ENCODE results near the gene PDZRN3. TPM values are rescaled to one million over a fixed set of nuclear protein-coding genes. Genes with fewer than 3 reads are reported as not detected.
A peak's percentile ranks its signal among the peaks of the same experiment; 100 is the strongest.

Gene PDZRN3
- total RNA-seq, 2 experiments from 2014 or later: not detected

DNA sequence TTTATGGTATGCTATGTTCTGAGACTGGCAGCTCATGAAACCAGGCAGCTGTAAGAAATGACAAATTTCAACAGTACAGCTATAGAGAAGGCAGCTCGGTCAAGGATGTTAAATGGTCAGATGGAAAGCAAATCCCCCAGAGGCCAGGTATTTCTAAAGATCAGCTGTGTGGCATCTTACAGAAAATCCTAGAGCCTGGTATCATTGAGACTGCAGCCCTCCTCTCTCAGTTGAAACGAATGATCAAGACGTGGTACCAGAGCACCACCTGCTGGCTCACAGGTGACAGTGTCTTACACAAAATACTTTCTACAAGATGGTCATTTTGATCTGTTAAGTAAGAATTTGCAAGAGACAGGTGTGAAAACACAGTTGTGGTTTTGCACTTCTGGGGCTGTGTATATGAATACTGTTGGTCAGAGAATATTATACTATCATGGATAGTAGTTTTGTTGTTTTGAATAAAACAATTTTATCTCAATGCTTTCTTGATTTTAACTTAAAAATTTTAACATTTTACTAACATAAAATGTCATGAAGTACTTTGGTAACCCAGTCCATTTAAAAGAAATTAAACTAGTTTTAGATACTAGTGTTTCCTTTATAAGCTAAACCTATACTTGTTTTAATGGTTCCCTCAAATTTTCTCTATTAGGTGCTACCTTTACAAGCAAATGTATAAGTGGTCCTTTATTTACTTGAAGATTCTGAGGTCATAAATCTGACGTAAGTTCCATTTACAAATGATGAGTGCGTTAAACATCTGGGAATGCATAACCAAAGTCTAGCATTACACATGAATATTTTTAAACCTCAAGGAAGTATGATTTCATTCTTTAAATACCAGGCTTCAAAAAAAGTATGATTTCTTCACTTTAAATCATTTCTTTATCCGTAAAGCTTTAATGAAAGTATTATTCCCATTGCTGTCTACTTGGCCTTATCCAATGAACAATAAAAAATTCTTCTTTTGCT is 121.8 kb downstream of the PDZRN3 start:
- H3K27ac Mint-ChIP-seq: no peak overlapping the region
- no peak overlapping the region for H3K4me3 Mint-ChIP-seq
- POLR2A ChIA-PET: no interaction called here
- H3K36me3 Mint-ChIP-seq: no peaks in the 10 kb centered on the region
- DNase-seq: peak; percentile 66
- CTCF ChIA-PET: interaction anchor here (0.5 to 5.5 kb wide), 16 partner anchors 8 to 1773 kb away, joined by 3 to 44 read pairs (median 4); no protein-coding TSS in a partner anchor
- H3K9me3 Mint-ChIP-seq: no peaks in the 10 kb centered on the region
- H3K4me1 Mint-ChIP-seq (ENCODE audit: low read depth): no peaks in the 10 kb centered on the region
- peaks cover 3% of the 10 kb centered on the region for H3K27me3 Mint-ChIP-seq
- intact Hi-C loops (cut with micrococcal nuclease): loop anchor here (1.0 kb wide), 2 partner anchors 71 to 402 kb away; no protein-coding TSS in a partner anchor

DNA sequence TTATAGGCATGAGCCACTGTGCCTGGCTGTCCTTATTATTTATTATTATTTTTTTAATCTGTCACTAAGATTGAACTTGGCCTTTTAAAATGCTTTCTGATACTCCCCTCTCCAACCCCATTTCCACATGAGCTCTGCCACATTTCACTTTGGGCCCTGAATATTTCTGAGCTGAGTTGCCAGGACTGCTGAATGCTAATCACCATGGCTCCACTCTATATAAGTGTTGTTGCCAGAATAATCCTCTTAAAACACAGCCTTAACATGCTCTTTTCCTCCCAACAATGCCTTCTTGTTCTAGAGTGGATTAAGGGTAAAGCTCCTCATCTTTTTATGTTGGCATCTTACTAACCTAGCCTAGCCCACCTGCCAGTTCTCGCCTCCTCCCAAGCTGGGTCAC is 124.4 kb downstream of the PDZRN3 start:
- POLR2A ChIA-PET: no interaction called here
- Mint-ChIP-seq H3K36me3 (no peaks in the 10 kb centered on the region), H3K9me3 (no peaks in the 10 kb centered on the region), H3K27ac (no peak overlapping the region), H3K27me3 (peaks cover 3% of the 10 kb centered on the region), H3K4me3 (no peak overlapping the region), H3K4me1 (ENCODE audit: low read depth) (no peaks in the 10 kb centered on the region)
- intact Hi-C loops (cut with micrococcal nuclease): no loop called here
- no peak for DNase-seq
- CTCF ChIA-PET: interaction anchor here (0.6 to 5.5 kb wide), 3 partner anchors 14 to 503 kb away, joined by 3 to 44 read pairs (median 3); no protein-coding TSS in a partner anchor

DNA sequence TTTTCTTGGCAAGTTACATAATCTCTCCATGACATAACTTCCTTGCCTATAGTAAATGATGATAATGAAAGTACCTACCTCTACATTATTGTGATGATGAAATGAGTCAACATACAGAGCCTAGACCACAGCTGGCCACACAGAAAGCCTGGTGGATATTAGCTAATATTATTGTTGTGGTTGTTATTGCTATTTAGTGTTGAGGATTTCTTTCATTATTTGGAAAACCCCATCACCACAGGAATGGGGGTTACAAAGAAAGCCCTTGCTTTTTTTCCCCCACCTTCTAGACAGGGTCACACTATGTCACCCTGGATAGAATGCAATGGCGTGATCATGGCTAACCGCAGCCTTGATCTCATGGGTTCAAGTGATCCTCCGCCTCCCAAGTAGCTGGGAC is 125.0 kb downstream of the PDZRN3 start:
- ChIA-PET CTCF (interaction anchor here (5.5 kb wide), 1 partner anchor 399 kb away, joined by 44 read pairs; no protein-coding TSS in a partner anchor), POLR2A (no interaction called here)
- no peak for DNase-seq
- Mint-ChIP-seq H3K9me3 (no peaks in the 10 kb centered on the region), H3K36me3 (no peaks in the 10 kb centered on the region), H3K4me3 (no peak overlapping the region), H3K27me3 (peaks cover 3% of the 10 kb centered on the region), H3K27ac (no peak overlapping the region), H3K4me1 (ENCODE audit: low read depth) (no peaks in the 10 kb centered on the region)
- intact Hi-C loops (cut with micrococcal nuclease): no loop called here

DNA sequence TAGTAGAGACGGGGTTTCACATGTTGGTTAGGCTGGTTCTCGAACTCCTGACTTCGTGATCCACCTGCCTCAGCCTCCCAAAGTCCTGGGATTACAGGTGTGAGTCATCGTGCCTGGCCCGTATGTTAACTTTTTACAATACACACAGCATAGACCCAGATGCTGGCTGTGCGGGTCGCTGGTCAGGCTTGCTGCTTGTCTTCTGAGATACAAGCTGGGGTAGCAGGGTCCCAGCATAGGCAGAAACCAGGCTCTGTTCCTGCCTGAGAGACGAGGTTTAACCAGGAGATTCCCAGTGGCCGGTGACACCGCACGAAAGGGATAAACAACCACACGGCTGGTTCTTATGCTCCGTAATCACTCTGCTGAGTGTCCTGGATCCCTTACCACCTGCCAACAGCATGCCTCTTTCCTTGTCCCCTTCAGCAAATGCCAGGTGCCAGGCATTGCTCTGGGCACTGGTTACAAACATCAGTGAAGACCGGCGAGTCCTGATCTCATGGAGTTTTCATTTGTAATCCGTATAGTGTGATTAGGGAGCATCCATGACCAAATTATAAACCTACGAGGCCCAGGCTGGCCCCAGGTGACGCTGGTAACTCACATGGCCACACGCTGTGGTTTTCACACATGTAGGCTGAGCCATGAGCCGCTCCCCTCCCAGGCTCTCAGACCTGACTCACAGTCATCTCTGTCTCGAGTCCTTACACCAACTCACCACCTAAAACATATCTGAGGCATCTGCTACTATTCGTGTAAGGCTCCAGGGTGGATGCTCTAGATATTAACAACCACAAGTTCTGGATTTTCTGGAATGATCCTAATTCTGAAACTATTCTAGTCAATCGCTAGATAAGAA is 125.7 kb downstream of the PDZRN3 start:
- no peak overlapping the region for H3K4me3 Mint-ChIP-seq
- ChIA-PET CTCF (interaction anchor here (5.5 kb wide), 1 partner anchor 398 kb away, joined by 44 read pairs; no protein-coding TSS in a partner anchor), POLR2A (no interaction called here)
- H3K27me3 Mint-ChIP-seq: peaks cover 3% of the 10 kb centered on the region
- H3K27ac Mint-ChIP-seq: no peak overlapping the region
- H3K4me1 Mint-ChIP-seq (ENCODE audit: low read depth): no peaks in the 10 kb centered on the region
- no peaks in the 10 kb centered on the region for H3K36me3 Mint-ChIP-seq
- DNase-seq: peak; percentile 22
- no peaks in the 10 kb centered on the region for H3K9me3 Mint-ChIP-seq
- intact Hi-C loops (cut with micrococcal nuclease): no loop called here

DNA sequence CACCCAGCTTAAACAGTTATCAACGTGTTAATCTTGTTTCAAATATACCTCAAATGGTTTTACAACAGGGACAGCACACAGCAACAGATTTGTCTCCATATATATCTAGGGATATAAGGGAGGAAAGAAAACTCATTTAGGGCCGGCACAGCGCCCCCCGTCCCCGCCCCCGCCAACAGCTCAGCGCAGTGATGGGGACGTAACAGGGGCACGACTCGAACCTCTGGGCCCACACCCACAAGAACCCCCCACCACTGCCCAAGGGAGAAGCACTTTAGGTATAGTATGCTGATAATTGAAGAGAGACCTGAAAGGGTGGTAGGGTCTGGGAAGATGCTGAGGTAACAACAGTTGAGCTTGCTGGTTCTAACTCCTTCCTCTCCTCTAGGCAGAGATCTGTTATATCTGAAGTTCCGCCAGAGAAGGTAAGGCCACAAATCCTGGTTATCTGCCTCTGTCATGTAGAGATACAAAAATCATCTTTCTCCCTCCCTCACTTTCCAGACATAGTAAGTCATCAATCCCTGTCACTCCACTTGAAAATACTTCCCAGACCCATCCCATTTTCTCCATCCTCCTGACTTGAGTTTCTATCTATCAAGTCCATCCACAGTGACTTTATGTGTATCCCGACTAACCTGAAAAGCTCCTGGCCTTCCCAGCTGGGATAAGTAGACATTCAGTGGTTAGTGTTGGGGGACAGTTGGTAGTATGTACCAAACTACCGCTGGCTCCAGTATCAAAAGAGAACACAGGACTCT is 126.9 kb downstream of the PDZRN3 start:
- Mint-ChIP-seq H3K9me3 (no peaks in the 10 kb centered on the region), H3K27me3 (peaks cover 3% of the 10 kb centered on the region), H3K4me3 (no peak overlapping the region), H3K4me1 (ENCODE audit: low read depth) (no peaks in the 10 kb centered on the region), H3K27ac (no peak overlapping the region), H3K36me3 (no peaks in the 10 kb centered on the region)
- ChIA-PET POLR2A (no interaction called here), CTCF (interaction anchor here (0.7 to 1.7 kb wide), 4 partner anchors 8 to 355 kb away, joined by 3 to 8 read pairs (median 3); no protein-coding TSS in a partner anchor)
- DNase-seq: no peak
- intact Hi-C loops (cut with micrococcal nuclease): no loop called here

DNA sequence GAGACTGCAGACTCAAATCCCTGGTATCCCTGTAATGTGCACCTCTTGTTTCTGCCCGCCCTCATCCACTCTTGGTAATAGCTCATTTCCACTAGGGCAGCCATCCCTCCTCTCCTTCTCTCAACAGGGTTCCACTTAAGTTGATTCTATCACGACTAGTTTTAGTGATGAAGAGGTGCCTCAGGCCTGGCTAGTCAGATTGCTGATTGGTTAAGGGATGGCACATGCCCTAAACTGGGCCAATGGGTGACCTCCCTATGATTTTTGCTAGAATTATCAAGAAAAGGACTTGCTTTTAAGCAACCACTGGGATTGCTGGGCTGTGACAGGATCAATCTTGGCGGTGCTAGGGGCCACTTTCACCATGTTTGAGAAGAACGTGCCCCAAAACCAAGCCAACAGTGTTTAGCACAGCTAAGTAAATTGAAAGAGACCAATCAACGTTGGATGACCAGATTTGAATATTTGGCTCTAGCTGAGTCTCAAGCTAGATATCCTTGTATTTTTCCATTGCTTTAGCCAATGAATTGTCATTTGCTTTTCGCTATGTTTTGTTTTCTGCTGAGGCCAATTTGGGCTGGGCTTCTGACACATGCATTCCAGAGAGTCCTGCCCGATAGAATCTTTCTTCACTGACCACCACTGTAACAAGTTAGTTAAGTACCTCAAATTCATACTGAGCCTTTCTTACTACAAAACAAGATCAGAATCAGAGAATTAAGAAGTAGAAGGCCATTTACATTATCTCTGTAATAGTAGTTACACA is 131.0 kb downstream of the PDZRN3 start:
- ChIA-PET CTCF (interaction anchor here (0.9 kb wide), 1 partner anchor 10 kb away, joined by 4 read pairs; no protein-coding TSS in a partner anchor), POLR2A (no interaction called here)
- H3K4me1 Mint-ChIP-seq (ENCODE audit: low read depth): no peaks in the 10 kb centered on the region
- no peak overlapping the region for H3K4me3 Mint-ChIP-seq
- no peaks in the 10 kb centered on the region for H3K27me3 Mint-ChIP-seq
- no peaks in the 10 kb centered on the region for H3K9me3 Mint-ChIP-seq
- DNase-seq: no peak
- H3K36me3 Mint-ChIP-seq: no peaks in the 10 kb centered on the region
- no peak overlapping the region for H3K27ac Mint-ChIP-seq
- intact Hi-C loops (cut with micrococcal nuclease): no loop called here

DNA sequence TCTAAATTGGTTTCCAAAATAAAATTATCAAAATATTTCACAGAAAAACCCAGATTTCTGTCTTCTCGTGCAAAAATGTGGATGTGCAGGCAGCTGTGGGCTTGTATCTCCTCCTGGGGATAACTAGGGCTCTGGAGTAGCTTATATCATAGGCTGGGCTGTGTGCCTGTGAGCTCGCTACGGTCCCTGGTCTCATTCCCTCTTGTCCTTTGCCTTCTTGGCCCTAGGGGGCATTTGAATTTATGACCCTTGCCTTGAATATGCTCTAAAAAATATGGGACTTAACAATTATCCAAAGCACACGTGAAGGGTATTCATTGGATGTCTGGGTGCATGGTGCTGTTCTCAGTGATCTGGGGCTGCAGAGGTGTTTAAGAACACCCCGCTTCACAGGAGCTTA is 132.6 kb downstream of the PDZRN3 start:
- Mint-ChIP-seq H3K4me1 (ENCODE audit: low read depth) (no peaks in the 10 kb centered on the region), H3K36me3 (no peaks in the 10 kb centered on the region), H3K27ac (no peak overlapping the region), H3K4me3 (no peak overlapping the region), H3K27me3 (no peaks in the 10 kb centered on the region), H3K9me3 (no peaks in the 10 kb centered on the region)
- intact Hi-C loops (cut with micrococcal nuclease): no loop called here
- DNase-seq: no peak
- POLR2A ChIA-PET: no interaction called here
- CTCF ChIA-PET: interaction anchor here (1.2 kb wide), 1 partner anchor 10 kb away, joined by 4 read pairs; no protein-coding TSS in a partner anchor

DNA sequence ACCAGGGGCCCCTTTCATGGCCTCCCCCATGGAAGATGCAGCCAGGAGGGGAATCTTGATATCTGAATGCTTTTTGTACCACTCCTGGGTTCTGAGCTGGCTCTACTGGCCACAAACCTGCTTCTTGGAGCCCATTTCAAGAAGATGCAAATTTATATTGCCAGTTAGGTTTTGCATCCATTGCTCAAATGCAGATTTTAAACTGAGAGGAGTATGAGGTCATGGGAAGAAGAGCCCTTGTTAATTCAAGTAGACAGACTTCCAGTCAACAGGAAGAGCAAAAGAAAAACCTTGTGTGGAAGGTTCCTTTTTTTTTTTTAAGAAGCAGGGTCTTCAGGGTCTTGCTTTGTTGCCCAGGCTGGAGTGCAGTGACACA is 133.5 kb downstream of the PDZRN3 start:
- Mint-ChIP-seq H3K27ac (no peak overlapping the region), H3K4me1 (ENCODE audit: low read depth) (no peaks in the 10 kb centered on the region), H3K36me3 (no peaks in the 10 kb centered on the region), H3K27me3 (no peaks in the 10 kb centered on the region), H3K9me3 (no peaks in the 10 kb centered on the region), H3K4me3 (no peak overlapping the region)
- no peak for DNase-seq
- POLR2A ChIA-PET: no interaction called here
- CTCF ChIA-PET: interaction anchor here (1.2 kb wide), 1 partner anchor 17 kb away, joined by 5 read pairs; no protein-coding TSS in a partner anchor
- intact Hi-C loops (cut with micrococcal nuclease): no loop called here

DNA sequence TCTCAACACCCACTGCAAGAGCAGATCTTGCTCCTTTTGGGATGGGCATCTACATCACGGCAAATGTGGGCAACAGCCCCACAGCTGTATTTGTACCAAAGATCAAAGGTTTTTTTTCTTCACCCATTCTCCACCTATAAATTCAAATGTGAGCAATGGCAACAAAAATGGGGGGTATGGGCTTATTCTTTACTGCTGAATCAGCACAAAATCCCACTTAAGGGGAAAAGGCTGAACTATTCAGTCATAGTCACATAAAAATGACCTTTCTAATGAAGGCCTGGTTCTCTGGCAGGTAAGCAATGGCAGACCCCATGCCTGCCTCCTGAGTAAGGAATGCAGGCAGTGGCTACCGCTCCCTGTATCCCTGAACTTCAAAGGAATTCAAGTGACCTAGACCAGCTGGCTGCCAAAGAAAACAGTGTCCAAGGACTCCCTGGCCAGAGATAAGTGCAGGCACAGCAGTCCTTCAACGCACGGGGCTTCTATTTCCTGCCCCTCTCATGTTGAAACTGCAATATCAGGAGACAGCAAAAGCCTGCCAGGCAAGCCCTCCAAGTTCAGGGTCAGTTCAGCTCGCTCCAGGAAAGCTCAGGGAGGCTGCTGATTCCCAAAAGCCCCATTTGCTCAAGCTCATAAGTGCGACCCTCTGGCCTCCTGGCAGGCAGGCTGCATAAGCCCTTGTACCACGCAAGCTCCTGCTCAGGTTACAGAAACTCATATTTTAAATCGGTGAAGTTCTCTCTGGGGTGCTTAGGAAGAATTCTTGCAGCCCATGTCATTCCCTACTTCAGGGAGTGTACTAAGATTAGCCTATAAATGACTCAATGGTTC is 134.1 kb downstream of the PDZRN3 start:
- H3K36me3 Mint-ChIP-seq: no peaks in the 10 kb centered on the region
- intact Hi-C loops (cut with micrococcal nuclease): no loop called here
- H3K4me1 Mint-ChIP-seq (ENCODE audit: low read depth): no peaks in the 10 kb centered on the region
- POLR2A ChIA-PET: no interaction called here
- DNase-seq: no peak
- H3K4me3 Mint-ChIP-seq: no peak overlapping the region
- H3K9me3 Mint-ChIP-seq: no peaks in the 10 kb centered on the region
- no peaks in the 10 kb centered on the region for H3K27me3 Mint-ChIP-seq
- H3K27ac Mint-ChIP-seq: no peak overlapping the region
- CTCF ChIA-PET: interaction anchor here (1.2 kb wide), 1 partner anchor 17 kb away, joined by 5 read pairs; no protein-coding TSS in a partner anchor

DNA sequence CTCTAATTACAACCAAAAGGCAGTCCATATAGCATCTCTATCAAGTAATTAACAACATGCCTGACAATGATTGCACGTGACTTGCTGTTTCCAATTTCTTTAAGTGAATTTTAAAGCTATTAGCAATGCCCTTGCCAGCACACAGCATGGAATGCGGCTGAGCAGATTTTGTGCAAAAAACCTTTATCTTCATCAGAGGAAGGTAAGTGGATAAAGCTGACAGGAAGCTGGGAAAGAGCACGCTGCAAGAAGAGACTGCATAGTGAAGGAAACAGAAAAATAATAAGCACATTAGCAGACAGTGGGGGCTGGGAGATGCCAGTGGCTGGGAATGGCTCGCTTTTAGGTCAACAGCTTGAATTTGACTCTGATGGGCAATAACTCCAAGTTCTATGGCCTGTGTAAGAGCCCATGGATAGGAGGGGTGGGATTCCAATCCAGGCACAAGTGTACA is 138.8 kb downstream of the PDZRN3 start:
- Mint-ChIP-seq H3K4me1 (ENCODE audit: low read depth) (no peaks in the 10 kb centered on the region), H3K4me3 (no peak overlapping the region), H3K9me3 (no peaks in the 10 kb centered on the region), H3K27ac (no peak overlapping the region), H3K27me3 (peaks cover 4% of the 10 kb centered on the region), H3K36me3 (no peaks in the 10 kb centered on the region)
- no peak for DNase-seq
- CTCF ChIA-PET: interaction anchor here (0.7 to 2.4 kb wide), 5 partner anchors 16 to 384 kb away, joined by 3 to 8 read pairs (median 3); no protein-coding TSS in a partner anchor
- POLR2A ChIA-PET: no interaction called here
- intact Hi-C loops (cut with micrococcal nuclease): no loop called here
